EH (cell line): ENCODE results near the gene RPS6KC1.
"Not testable (repeated sequence)": the region's sequence is repeated elsewhere in the genome, so short reads cannot be mapped to it uniquely, and the experiment has no call there.

Source experiments
- DNase-seq: peaks from one replicate; pipeline ENCODE4 v3.0.0-alpha.2; 2015; ENCODE audit warnings: low read depth

RPS6KC1 gene

DNA sequence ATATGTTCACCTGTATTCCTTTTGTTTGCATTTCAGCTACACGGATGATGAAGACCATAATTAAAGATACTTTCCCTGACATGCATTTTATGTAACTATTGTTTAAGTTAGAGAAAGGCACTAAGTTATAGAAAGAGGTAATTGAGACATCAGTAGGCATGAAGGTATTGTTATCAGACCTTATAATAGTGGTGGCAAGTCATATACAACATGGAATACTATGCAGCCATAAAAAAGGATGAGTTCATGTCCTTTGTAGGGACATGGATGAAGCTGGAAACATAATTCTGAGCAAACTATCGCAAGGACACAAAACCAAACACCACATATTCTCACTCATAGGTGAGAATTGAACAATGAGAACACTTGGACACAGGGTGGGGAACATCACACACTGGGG is 109.4 kb downstream of the RPS6KC1 start:
- not testable (repeated sequence) for DNase-seq

DNA sequence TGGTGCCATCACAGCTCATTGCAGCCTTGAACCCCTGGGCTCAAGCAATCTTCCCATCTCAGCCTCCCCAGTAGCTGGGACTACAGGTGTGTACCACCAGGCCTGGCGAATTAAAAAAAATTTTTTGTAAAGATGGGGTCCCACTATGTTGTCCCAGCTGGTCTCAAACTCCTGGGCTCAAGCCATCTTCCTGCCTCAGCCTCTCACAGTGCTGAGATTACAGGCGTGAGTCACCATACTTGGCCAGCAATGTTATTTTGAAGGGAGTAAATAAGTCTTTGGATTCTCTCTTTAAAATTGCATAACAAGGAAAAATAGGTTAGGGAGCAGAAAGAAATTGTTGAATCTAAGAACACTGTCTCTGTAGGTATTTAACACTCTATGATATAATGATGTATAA is 111.3 kb downstream of the RPS6KC1 start:
- DNase-seq: peak; percentile 58

DNA sequence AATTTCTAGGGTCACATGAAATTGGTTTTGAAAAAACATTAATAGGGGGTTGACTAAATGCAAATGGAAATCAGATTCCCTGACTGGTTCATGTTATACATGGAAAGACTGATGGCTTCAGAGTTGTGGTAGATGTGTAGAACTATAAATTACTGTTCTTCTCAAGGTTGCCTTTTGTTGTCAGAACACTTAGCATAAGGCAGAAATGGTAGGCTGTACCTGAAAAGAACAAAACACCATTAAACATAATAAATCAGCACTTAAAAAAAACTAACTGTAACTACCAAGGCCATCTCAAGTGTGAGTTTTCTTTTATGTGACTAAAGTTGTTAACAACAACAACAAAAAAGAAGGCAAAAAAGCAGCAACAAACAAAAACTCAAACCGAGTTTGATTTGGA is 111.8 kb downstream of the RPS6KC1 start:
- no peak for DNase-seq

DNA sequence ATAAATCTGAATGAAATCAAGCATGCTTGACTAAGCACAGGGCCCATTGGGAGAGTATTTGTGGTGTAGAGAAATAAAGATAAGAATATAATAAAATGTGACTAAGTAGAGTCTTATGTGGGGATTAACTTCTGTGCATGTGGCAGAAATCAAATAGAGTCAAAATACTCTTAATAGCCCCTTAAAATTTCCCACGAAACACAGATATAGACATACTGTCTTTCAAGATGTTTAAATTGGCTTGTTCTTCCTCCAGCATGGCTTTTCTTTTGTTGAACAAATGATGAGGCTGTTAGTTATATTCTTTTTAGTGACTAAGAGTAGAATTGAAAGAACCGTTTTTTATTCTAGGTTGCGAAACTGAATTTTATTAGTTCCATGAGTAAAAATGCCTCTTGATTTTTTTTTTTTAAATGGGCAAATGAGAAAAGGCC is 112.3 kb downstream of the RPS6KC1 start:
- peak; percentile 40 for DNase-seq

DNA sequence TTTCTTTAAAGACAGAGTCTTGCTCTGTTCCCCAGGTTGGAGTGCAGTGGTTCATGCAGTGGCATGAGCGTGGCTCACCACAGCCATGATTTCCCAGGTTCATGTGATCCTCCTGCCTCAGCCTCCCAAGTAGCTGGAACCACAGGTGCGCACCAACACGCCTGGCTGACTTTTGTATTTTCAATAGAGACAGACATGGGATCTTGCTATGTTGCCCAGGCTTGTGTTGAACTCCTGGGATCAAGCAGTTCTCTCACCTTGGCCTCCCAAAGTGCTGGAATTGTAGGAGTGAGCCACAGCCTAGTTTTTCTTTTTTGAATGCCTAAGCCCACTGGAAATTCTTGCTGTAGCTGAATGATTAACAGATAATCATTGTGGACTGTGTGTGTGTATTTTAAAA is 113.5 kb downstream of the RPS6KC1 start:
- no peak for DNase-seq

DNA sequence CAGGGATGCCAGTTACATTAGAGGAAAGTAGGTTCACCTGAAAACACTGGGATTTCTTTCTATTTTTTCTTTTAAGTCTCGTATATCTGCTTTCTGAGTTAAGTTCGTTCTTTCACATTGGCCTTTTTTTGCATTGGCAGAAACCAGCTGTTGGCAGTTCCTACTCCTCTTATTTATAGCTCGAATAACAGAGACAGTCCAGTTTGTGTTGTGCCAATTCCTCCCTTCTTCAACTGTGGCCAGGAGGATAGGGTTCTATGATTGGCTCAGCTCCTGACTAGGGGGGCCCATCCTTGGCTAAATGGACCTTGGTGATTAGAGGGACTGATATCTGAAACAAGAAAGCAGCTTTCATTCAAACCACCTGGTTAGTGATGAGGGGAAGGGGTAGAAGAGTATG is 115.8 kb downstream of the RPS6KC1 start:
- no peak for DNase-seq

DNA sequence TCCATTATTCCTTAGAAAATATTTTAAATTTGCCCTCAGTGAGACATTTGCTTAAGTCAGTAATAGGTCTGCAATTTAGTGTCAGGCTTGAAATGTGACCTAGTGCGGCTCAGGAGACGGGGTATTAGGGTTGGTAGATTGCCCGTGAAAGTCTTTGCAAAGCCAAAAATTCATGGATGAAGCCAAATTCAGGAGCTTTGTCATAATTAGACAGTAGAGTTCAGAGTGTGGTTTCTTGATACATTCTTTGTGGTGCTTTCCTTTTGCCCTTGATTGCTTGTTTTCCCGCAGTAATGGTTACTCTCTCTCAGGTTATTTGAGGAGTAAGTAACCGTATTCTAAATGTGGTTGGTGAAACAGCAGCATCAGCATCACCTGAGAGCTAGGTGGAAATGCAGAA is 120.7 kb downstream of the RPS6KC1 start:
- no peak for DNase-seq

DNA sequence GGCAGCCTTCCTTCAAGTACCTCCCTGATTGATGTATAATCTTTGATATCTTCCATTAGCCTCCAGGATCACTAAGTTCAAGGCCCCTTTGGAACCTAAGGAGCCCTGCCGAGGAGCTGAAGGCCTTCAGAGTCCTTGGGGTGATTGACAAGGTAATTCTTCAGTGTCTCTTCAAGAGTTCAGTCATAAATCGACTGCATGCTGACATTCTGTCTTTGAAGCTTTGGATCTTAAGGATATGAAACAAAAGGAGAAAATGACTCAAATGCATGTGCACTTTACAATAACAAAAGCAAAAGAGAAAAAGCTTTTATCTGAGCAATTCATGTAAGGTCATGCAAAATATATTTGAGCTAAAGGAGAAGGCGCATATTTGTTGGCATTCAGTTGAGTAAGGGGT is 125.3 kb downstream of the RPS6KC1 start:
- DNase-seq: no peak

DNA sequence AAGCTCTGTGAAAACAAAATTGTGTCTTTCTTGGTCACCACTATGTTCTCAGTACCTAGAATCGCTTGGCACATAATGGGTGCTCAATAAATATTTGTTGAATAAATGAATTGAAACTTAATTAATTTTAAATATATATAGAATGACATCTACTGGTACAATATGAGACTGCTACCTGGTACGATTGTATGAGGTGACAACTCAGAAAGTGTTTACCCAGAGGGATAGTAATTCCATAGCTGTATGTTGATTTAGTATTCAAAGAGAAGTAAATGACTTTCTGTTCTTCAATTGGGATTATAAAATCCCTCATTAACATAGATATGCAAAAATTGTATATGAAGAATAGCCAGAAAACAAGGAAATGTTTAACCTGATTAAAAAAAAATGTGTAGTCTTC is 128.7 kb downstream of the RPS6KC1 start:
- DNase-seq: no peak

DNA sequence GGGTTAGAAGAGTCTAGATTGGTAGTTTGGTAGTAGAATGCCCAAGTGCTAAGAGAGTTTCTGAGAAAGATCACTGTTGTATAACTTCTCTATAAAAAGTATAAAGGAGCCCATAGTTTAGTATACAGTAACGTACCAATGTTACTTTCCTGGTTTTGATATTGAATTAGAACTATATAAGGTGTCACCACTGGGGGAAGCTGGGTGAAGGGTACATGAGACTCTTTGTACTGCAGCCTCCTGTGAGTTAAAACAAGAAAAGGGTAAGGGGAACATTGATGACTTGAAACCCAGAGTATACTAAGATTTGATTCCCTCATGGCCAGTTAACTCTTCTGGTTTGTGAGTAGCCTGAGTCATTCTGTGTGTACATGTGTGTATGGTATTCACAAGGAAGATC is 129.8 kb downstream of the RPS6KC1 start:
- DNase-seq: no peak

DNA sequence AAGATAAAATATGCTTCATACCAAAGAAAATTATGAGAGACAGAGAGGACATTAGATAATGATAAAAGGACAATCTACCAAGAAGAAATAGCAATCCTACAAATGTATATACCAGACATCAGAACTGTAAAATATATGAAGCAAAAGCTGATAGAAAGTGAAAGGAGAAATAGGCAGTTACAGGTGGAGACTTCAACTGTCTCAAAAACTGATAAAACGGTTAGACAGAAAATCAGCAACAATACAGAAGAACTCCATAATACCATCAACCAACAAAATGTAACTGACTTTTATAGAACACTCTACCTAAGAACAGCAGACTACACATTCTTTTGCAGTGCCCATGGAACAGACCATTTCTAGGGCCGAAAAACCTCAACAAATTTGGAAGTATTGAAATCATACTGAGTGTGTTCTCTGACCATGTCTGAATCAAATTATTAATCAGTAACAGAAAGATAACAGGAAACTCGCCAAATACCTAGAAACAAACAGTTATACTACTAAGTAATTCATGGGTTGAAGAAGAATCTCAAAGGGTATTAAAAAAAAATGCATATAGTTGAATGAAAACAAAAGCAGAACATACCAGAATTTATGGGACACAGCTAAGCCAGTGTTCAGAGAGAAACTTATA is 132.1 kb downstream of the RPS6KC1 start:
- DNase-seq: no peak

DNA sequence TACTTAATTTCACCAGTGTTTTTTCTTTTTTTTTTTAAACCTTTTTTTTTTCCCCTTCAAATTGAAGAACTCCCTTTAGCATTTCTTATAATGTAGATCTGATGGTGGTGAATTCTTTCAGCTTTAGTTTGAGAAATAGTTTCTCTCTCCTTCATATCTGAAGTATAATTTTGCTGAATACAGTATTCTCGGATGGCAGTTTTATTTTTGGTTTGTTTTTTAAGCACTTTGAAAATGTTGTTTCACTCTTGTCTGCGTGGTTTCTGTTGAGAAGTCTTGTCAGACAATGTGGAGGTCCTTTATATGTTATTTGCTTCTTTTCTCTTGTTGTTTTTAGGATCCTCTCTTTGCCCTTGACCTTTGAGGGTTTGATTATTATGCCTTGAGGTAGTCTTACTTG is 135.1 kb downstream of the RPS6KC1 start:
- DNase-seq: no peak

DNA sequence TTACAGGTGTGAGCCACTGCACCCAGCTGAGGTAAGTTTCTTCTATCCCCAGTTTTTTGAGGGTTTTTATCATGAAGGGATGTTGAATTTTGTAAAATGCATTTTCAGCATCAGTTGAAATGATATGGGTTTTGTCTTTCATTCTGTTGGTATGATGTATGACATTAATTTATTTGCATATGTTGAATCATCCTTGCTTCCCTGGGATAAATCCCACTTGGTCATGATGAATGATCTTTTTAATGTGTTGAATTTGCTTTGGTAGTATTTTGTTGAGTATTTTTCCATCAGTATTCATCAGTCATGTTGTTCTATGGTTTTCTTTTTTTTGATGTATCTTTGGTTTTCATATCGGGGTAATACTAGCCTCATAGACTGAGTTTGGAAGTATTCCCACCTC is 141.0 kb downstream of the RPS6KC1 start:
- no peak for DNase-seq

DNA sequence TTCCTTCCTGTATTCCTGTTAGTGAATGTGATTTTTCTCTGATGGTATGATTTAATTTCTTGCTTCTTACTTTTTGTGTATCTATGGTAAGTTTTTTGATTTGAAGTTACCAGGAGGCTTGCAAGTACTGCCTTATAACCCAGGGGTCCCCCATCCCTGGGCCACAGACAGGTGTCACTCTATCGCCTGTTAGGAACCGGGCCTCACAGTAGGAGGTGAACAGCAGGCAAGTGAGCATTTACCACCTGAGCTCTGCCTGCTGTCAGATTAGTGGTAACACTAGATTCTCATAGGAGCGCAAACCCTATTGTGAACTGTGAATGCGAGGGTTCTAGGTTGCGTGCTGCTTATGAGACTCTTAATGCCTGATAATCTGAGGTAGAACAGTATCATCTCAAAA is 143.3 kb downstream of the RPS6KC1 start:
- no peak for DNase-seq

DNA sequence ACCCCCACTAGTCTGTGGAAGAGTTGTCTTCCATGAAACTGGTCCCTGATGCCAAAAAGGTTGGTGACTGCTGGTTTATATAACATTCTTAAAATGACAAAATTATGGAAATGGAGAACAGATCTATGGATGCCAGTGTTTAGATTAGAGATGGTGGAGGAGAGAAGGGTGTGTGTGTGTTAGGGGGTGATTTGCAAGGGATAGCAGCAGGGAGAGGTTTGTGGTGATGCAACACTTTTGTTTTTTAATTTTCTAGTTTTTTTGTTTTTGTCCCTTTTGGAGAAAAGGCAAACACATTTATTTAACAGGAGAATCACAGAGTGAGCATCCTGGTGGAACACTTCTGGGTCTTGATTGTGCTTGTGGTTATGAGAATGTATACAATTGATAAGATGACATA is 143.8 kb downstream of the RPS6KC1 start:
- no peak for DNase-seq

DNA sequence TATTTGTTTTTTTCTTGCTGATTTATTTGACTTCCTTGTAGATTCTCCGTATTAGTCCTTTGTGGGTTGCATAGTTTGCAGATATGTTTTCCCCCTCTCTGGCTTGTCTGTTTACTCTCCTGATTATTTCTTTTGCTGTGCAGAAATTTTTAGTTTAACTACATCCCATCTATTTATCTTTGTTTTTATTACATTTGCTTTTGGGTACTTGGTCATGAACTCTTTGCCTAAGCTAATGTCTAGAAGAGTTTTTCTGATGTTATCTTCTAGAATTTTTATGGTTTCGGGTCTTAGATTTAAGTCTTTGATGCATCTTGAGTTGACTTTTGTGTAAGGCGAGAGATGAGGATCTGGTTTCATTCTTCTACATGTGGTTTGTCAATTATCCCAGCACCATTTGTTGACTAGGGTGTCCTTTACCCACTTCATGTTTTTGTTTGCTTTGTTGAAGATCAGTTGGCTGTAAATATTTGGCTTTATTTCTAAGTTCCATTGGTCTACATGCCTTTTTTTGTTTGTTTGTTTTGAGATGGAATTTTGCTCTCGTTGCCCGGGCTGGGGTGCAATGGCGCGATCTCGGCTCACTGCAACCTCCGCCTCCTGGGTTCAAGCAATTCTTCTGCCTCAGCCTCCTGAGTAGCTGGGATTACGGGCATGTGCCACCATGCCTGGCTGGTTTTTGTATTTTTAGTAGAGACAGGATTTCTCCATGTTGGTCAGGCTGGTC is 145.4 kb downstream of the RPS6KC1 start:
- DNase-seq: not testable (repeated sequence)

DNA sequence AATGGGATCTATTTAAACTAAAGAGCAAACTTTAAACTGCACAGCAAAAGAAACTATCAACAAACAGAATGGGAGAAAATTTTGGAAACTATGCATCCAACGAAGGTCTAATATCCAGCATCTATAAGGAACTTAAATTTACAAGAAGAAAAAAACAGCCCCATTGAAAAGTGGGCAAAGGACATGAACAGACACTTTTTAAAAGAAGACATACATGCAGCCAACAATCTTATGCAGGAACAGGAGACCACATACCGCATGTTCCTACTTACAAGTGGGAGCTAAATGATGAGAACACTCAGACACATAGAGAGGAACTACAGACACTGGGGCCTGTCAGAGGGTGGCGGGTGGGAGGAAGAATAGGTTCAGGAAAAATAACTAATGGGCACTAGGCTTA is 149.6 kb downstream of the RPS6KC1 start:
- no peak for DNase-seq

DNA sequence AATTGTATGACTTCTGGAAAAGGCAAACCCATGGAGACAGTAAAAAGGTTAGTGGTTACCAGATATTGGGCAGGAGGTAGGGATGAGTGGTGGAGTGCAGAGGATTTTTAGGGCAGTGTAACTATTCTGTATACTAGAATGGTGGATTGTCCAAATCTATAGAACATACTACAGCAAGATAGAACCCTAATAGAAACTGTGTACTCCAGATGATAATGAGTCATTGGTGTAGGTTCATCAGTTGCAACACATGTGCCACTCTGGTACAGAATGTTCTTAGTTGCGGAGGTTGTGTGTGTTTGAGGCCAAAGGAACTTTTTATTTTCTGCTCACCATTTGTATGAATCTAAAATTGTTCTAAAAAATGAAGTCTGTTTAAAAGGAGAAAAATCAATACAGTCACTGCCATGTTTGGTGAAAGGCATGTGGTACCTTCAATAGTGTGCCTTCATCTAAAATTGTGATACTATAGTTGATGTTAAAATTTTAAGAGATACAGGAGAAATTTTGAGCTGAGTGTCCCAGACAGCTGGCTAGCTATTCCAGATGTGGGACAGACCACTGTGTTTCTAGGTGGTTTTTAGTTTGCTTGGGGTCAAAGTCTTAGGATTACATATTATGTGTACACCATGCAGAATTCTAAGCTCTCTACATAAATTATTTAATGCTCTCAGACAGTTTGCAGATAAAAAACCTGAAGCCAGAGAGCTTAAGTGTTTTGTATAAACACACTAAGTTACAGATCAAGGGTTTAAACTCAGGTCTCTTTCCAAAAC is 150.5 kb downstream of the RPS6KC1 start:
- DNase-seq: no peak

DNA sequence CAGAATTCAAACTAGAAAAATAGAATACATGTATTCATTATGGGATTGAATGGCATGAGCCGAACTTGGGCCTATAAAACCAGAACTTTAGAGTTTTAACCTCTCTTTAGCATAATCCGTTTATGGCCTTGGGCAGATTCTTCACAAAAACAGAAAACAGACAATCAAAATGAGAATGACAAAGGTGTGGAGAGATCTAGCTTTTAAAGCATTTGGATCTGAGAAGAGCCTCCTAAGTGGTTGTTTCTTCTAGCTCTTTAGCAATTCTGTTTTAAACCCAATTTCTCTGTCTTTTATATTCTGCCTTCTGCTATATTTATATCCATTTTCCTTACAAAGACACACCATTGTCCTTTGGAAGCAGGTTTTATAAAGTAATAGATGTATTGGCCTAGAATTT is 160.2 kb downstream of the RPS6KC1 start:
- DNase-seq: no peak

DNA sequence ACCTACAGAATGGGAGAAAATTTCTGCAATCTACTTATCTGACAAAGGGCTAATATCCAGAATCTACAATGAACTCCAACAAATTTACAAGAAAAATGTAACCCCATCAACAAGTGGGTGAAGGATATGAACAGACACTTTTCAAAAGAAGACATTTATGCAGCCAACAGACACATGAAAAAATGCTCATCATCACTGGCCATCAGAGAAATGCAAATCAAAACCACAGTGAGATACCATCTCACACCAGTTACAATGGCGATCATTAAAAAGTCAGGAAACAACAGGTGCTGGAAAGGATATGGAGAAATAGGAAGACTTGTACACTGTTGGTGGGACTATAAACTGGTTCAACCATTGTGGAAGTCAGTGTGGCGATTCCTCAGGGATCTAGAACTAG is 168.0 kb downstream of the RPS6KC1 start:
- not testable (repeated sequence) for DNase-seq

DNA sequence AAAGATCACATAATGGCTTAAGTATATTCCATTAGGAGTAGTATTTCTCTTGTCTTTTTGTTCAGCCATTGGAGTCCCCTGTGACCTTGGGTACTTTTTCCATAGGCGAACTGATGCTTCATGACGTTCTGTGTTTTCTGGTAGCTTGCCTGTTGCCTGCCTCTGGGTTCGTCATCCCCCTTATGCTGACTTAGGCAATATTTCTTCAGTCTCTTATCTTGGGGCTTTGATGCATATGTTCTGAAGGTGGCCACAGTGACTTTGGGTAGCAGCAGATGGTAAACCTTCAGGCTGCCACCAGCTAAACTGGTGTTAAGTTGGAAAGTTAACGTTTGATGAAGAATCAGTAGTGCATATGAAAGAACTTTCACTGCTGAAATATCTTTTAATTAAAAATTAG is 170.2 kb downstream of the RPS6KC1 start:
- no peak for DNase-seq

DNA sequence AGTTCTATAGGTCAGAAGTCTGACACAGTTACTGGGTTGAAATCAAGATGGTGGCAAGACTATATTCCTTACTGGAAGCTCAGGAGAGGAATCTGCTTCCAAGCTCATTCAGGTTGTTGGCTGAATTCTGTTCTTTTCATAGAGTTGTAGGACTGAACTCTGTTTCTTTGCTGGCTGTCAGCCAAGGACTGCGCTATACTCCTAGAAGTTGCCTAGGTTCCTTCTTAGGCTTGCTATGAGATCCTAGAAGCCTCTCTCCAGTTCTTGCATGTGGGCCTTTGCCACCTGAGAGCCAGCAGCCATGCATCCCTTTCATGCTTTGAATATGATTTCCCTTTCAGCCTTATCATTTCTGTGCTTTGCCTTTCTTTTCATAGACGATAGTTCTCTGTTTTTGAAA is 176.4 kb downstream of the RPS6KC1 start:
- no peak for DNase-seq

DNA sequence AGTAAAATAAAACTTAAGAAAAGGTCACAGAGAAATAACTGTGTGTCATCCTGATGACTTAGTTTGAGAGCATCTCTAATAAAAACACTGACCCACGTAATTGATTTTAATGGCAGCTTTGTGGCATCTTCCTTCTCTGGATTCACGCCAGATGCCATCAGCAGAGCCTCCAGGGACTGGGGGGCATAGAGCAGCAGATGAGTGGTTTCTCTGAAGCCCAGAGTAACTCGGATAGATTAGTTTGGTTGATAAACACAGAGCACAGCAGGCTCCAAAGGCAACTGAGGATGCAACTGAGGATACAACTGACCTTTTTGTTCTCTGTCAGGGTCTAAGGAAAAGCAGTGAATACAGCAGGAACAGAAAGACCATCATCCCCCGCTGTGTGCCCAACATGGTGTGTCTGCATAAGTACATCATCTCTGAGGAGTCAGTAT is 180.8 kb downstream of the RPS6KC1 start:
- peak; percentile 82 for DNase-seq
